WI38 (cell line): ENCODE measurements around the gene TBCK.

ENCODE experiments used
- H3K4me3 ChIP-seq: 2 replicates; pipeline ENCODE4 v1.5.1; 2011; ENCODE audit warnings: low read depth, mild to moderate bottlenecking, control low read depth, low read length
- CTCF ChIP-seq: IDR thresholded peaks from 2 replicates; pipeline ENCODE4 v1.5.1; 2012; ENCODE audit warnings: low read depth, mild to moderate bottlenecking, control low read depth, low read length

TBCK gene

DNA sequence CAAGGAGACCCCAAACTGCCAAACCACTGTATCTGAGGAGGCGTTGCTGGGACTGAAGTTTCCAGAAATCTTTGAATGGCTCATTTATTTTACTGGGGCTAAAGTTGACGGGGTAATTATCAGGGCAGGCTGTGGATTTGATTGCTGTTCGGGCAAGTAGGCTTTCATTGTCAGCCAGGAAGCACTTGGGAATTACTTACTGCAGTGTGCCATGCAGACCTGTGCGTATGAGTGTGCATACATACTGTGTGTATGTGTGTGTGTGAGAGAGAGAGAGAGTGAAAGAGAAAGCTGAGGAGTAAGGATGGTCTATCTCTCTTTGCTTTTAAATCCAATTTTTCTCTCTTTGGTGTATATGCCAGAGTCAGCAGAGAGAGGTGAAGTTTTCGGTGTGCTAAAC is 298.0 kb downstream of the TBCK start:
- H3K4me3 ChIP-seq: no peak overlapping the region
- no peak for TF ChIP-seq CTCF

- no peak overlapping the region for H3K4me3 ChIP-seq
- no peak for TF ChIP-seq CTCF
Observed at GRCh38 chr4:106011387-106011786, 304.6 kb downstream of the TBCK start.

DNA sequence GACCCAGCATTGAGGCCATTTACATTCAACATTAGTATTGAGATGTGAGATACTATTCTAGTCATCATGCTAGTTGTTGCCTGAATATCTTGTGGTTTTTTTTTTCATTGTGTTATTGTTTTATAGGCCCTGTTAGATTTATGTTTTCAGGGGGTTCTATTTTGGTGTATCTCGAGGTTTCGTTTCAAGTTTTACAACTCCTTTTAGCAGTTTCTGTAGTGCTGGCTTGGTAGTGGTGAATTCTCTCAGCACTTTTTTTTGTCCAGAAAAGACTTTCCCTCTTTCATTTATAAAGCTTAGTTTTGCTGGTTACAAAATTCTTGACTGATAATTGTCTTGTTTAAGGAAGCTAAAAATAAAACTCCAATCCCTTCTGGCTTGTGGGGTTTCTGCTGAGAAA is 305.2 kb downstream of the TBCK start:
- no peak for TF ChIP-seq CTCF
- no peak overlapping the region for H3K4me3 ChIP-seq

DNA sequence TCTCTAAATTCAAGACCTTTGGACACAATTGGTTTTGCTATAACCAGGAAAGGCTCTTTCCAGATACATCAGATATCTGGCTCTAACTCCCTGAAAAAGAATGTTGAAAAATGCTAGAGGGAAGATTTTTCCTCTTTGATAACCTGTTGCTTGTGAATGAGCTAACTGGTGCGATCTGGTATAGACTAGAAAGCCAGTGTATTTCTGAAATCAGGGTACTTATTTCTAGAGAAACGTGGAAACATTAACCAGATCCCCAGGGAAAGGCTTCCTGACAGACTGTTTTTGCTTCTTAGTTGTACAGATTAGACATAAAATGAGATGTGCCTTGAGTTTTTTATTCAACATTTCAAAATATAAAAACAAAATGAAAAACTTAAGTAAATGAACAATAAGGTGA is 313.0 kb downstream of the TBCK start:
- TF ChIP-seq CTCF: no peak
- no peak overlapping the region for H3K4me3 ChIP-seq

- no peak overlapping the region for H3K4me3 ChIP-seq
Observed at GRCh38 chr4:105998171-105999063, 317.6 kb downstream of the TBCK start.

GRCh38 chr4:105996845-105997244 is 319.2 kb downstream of the TBCK start:
- TF ChIP-seq CTCF: no peak
- no peak overlapping the region for H3K4me3 ChIP-seq

More at GRCh38 chr4:105998171-105999063, 317.6 kb downstream of the TBCK start:
- TF ChIP-seq CTCF: no peak

GRCh38 chr4:105994841-105995501 is 321.0 kb downstream of the TBCK start:
- H3K4me3 ChIP-seq: no peak overlapping the region
- no peak for TF ChIP-seq CTCF
